Measurements from ENCODE around the gene NAV2. TPM values are rescaled to one million over a fixed set of nuclear protein-coding genes. Genes with fewer than 3 reads are reported as not detected.

The NAV2 gene
- total and polyA plus RNA-seq, 7 donors: 1.2 to 62.6 (median 22.1) TPM

DNA sequence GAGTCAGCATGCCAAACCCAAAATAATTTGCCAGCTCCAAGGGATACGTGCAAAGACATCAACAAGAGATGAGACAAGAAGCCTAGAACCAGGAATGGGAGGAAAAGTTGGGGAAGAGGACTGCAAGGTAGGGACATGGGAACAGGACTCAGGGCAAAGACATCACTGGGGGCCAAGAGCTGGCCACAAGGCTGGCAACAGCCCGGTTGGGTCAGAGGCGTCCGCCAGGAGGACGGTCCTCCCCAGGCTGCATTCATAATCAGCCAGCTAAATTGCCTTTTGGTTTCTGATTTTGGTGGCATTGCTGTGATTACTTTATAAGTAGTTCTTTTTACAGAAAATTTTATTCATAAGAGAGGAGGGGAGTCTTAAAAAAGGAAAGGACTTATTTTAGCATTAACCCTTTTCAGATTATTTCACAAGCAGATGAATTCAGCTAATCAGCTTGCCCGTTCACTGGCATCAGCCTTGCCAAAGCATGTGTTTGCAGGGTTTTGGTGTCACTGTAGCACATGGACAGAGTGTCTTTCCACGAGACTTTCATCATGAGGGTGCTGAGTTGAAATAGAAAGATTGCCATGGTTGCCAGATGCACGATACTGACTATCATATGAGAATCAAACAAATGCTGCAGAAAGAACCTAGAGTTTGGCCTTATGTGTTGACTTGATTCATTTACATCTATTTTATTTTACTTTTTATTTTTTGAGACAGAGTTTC is 23.2 kb upstream of the NAV2 start:
- intact Hi-C loops (cut with DNase I): no loop called here
- no peak overlapping the region for H3K4me3 ChIP-seq

DNA sequence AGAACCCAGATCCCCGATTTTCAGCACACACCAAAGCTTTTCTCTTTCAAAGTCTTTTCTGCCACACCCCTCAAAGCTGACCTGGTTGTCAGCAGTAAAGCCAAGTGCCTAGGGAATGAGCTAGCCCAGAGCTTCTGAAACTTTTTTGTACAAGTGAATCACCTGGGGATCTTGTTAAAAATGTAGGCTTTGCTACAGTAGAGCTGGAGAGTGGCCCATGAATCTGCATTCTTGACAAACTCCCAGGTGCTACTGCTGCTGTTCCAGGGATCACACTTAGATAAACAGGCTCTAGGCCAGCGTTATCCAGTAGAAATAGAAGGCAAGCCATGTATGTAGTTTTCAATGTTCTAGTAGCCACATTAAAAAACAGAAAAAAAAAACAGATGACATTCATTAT is 21.8 kb upstream of the NAV2 start:
- H3K4me1 ChIP-seq: peaks cover 0 to 34% (median 19%) of the 10 kb centered on the region in 4 donors
- TF ChIP-seq, protein P1, sequence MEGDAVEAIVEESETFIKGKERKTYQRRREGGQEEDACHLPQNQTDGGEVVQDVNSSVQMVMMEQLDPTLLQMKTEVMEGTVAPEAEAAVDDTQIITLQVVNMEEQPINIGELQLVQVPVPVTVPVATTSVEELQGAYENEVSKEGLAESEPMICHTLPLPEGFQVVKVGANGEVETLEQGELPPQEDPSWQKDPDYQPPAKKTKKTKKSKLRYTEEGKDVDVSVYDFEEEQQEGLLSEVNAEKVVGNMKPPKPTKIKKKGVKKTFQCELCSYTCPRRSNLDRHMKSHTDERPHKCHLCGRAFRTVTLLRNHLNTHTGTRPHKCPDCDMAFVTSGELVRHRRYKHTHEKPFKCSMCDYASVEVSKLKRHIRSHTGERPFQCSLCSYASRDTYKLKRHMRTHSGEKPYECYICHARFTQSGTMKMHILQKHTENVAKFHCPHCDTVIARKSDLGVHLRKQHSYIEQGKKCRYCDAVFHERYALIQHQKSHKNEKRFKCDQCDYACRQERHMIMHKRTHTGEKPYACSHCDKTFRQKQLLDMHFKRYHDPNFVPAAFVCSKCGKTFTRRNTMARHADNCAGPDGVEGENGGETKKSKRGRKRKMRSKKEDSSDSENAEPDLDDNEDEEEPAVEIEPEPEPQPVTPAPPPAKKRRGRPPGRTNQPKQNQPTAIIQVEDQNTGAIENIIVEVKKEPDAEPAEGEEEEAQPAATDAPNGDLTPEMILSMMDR (IDR thresholded peaks at IDR 0.05): no peak
- TF ChIP-seq EP300 (IDR thresholded peaks at IDR 0.05): no peak
- TF ChIP-seq POLR2A (IDR thresholded peaks at IDR 0.05): no peak
- no peak for TF ChIP-seq POLR2AphosphoS5 (IDR thresholded peaks at IDR 0.05)
- no peaks in the 10 kb centered on the region for H3K36me3 ChIP-seq
- H3K9me3 ChIP-seq: no peaks in the 10 kb centered on the region
- no peaks in the 10 kb centered on the region for H3K27me3 ChIP-seq
- no peak for DNase-seq
- whole genome bisulfite sequencing, 2 donors: 73 to 83% methylated on average over 2 of the region's 2 CpGs
- H3K27ac ChIP-seq: peak overlapping the region; percentile 14 to 67 (median 44)
- H3K4me3 ChIP-seq: no peak overlapping the region
- intact Hi-C loops (cut with DNase I): no loop called here

More for the DNA sequence above, 23.2 kb upstream of the NAV2 start:
- Histone ChIP-seq H3K27ac (peak overlapping the region in 3 of 4 donors; percentile 36 to 67 (median 51)), H3K4me1 (peaks cover 0 to 31% (median 24%) of the 10 kb centered on the region in 4 donors), H3K27me3 (no peaks in the 10 kb centered on the region), H3K36me3 (no peaks in the 10 kb centered on the region), H3K9me3 (no peaks in the 10 kb centered on the region)
- TF ChIP-seq, protein P1 (IDR thresholded peaks at IDR 0.05): no peak
- TF ChIP-seq POLR2A (IDR thresholded peaks at IDR 0.05) (no peak), POLR2AphosphoS5 (IDR thresholded peaks at IDR 0.05) (no peak), EP300 (IDR thresholded peaks at IDR 0.05) (no peak)
- 89 to 92% methylated on average over 8 of the region's 8 CpGs for WGBS, 2 donors
- DNase-seq: no peak

DNA sequence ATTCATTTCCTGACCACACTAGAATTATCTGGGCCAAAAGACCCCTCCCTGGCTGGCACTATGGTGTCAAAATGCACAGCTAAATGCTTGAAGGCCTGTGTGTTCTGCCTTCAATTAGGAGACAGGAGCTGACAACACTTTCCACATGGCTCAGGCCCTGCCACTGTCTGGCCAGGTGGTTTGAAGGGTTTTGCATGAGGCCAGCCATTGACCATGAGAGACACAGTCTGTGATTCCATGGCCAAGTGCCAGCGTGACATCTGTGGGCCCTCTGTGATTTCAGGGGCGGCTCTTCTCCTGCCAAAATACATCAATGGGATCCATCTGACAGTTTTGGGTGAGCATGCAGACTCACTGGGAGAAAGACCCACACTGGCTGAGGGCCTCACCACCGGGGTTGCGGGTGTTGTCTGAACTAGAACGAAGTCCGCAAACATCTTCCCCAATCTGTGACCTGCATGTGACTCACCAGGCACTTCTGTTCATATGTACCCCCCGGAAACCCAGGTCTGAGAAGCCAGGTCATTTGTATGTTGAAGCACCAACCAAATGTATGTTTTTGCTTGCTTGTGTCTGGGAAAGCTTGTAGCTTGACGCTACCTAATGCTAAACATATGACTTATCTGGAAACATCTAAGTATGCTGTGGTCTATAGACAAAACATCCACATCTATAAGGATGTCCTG is 20.7 kb upstream of the NAV2 start:
- H3K36me3 ChIP-seq: no peaks in the 10 kb centered on the region
- 89% methylated on average over 8 of the region's 8 CpGs for WGBS, 2 donors
- intact Hi-C loops (cut with DNase I): no loop called here
- H3K4me1 ChIP-seq: peaks cover 0 to 39% (median 28%) of the 10 kb centered on the region in 4 donors
- TF ChIP-seq, protein P1 (IDR thresholded peaks at IDR 0.05): no peak
- TF ChIP-seq POLR2A (IDR thresholded peaks at IDR 0.05) (no peak), EP300 (IDR thresholded peaks at IDR 0.05) (no peak), POLR2AphosphoS5 (IDR thresholded peaks at IDR 0.05) (no peak)
- H3K9me3 ChIP-seq: no peaks in the 10 kb centered on the region
- no peak overlapping the region for H3K4me3 ChIP-seq
- no peak for DNase-seq
- H3K27me3 ChIP-seq: no peaks in the 10 kb centered on the region
- H3K27ac ChIP-seq: no peak overlapping the region

DNA sequence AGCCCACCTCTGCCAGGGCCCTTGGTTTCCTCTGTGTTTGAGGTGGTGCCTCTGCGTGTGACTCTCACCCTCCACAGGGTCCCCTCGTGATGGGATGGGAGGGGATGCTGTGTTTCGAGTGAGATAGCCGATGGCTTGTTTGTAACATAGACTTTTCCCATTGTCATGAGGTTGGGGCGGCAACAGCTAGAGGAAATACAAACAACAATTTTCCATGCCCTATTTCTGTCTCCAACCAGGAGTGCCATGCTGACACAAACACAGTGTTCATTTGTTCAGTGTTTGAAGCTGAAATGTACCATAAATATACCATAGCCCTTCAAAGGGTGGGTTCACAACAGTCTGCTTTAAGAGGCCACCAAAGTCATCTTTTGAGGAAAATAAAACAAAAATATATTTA is 19.5 kb upstream of the NAV2 start:
- Histone ChIP-seq H3K27ac (no peak overlapping the region), H3K36me3 (no peaks in the 10 kb centered on the region), H3K4me1 (peaks cover 0 to 49% (median 38%) of the 10 kb centered on the region in 4 donors), H3K27me3 (no peaks in the 10 kb centered on the region), H3K9me3 (no peaks in the 10 kb centered on the region), H3K4me3 (no peak overlapping the region)
- no peak for DNase-seq
- no peak for TF ChIP-seq POLR2A (IDR thresholded peaks at IDR 0.05)
- TF ChIP-seq, protein P1 (IDR thresholded peaks at IDR 0.05): no peak
- TF ChIP-seq EP300 (IDR thresholded peaks at IDR 0.05): no peak
- no peak for TF ChIP-seq POLR2AphosphoS5 (IDR thresholded peaks at IDR 0.05)
- intact Hi-C loops (cut with DNase I): no loop called here
- WGBS, 2 donors: 86 to 90% methylated on average over 5 of the region's 5 CpGs
